ENCODE measurements around the gene PAPPA2.

Gene PAPPA2

DNA sequence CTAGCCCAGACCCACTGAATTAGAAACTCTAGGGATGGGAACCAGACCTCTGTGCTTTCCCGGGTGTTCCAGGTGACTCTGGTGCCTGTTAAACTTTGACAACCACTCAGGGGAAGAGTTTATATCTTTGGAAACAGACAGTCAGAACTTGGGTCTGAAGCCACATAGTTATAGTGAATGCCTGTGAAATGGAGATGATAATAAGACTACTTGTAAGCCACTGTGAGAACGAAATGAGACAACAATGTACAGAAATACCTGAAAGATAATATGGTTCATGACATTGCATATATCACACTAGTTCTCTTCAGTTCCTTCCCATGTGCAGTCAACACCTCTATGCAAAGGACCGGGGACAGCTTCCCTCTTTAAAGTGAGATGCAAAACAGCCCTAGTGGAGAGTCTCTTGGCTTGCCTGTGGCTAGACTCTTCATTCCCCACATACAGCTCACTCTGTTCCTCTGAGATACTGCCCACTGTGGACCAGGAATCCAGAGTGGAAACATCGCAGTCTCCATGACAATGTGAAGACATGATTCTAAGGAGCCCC lies 414.1 kb downstream of the PAPPA2 start:
- in situ Hi-C loops (cut with MboI; ENCODE audit: low sequenced_read_pairs, unreplicated experiment) = loop anchor here (25.0 kb wide), 1 partner anchor 910 kb away; no protein-coding TSS in a partner anchor
- TF ChIP-seq, protein P1, sequence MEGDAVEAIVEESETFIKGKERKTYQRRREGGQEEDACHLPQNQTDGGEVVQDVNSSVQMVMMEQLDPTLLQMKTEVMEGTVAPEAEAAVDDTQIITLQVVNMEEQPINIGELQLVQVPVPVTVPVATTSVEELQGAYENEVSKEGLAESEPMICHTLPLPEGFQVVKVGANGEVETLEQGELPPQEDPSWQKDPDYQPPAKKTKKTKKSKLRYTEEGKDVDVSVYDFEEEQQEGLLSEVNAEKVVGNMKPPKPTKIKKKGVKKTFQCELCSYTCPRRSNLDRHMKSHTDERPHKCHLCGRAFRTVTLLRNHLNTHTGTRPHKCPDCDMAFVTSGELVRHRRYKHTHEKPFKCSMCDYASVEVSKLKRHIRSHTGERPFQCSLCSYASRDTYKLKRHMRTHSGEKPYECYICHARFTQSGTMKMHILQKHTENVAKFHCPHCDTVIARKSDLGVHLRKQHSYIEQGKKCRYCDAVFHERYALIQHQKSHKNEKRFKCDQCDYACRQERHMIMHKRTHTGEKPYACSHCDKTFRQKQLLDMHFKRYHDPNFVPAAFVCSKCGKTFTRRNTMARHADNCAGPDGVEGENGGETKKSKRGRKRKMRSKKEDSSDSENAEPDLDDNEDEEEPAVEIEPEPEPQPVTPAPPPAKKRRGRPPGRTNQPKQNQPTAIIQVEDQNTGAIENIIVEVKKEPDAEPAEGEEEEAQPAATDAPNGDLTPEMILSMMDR (IDR thresholded peaks at IDR 0.05; ENCODE audit: borderline replicate concordance, control extremely low read depth, extremely low read depth, insufficient read depth, missing control alignments) = no peak
- no peak for DNase-seq (ENCODE audit: low spot score)

DNA sequence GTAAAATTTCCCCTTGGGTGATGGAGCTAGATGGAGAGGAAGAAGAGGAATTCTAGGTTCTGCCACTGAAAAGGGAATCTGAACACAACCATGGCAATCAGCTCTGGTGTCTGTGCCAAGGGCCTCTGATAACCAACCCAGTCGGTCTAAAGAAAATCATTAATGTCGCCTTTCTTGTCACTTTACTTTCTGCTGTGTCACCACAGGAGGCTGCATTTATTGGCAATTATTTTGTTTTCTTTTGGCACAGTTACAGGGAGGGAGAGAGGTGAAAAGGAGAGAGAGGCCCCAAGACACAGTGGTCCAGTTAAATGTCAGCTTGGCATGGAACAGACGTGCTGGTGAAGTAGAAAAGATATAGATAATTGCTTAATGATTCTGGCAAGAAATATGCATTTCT lies 414.6 kb downstream of the PAPPA2 start:
- DNase-seq (ENCODE audit: low spot score) = no peak
- TF ChIP-seq, protein P1 (IDR thresholded peaks at IDR 0.05; ENCODE audit: borderline replicate concordance, control extremely low read depth, extremely low read depth, insufficient read depth, missing control alignments) = no peak
- in situ Hi-C loops (cut with MboI; ENCODE audit: low sequenced_read_pairs, unreplicated experiment) = loop anchor here (25.0 kb wide), 1 partner anchor 910 kb away; no protein-coding TSS in a partner anchor

DNA sequence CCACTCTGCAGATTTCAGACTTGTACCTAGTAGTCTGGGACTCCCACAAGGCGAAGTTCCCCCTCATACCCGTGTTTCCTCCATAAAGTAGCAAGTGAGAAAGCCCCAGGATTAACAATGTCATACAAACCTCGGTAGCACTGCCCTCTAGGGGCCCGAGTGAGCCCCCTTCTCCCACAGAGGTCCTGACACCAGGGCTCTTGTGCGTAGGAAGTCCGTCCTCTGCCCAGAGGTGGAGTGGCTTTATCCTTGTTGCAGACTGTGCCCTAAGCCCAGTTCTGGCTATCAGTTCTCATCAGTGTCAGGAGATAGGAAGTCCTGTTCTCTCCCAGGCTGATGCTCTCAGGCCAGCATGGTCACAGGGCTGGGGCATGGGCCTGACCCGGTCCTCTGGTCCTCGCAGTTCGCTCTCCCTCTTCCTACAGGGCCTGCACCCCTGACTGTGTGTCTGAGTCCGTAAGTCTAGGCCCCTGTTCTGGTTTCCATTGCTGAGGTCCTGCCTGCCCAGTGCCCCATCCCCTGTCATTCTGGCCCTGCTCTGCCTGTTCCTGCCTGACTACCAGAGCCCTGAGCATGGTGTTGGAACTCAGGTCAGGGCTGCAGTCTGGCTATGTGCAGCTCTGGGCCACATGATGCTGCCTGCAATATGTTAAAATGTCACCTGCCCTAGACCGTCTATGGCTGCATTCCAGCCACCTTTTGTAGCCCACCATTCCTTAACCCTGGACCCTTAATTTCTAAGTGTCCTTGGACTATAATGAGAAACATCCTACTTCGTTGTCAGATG lies 416.0 kb downstream of the PAPPA2 start:
- no peak for DNase-seq (ENCODE audit: low spot score)
- in situ Hi-C loops (cut with MboI; ENCODE audit: low sequenced_read_pairs, unreplicated experiment) = loop anchor here (25.0 kb wide), 1 partner anchor 908 kb away; no protein-coding TSS in a partner anchor
- TF ChIP-seq, protein P1 (IDR thresholded peaks at IDR 0.05; ENCODE audit: borderline replicate concordance, control extremely low read depth, extremely low read depth, insufficient read depth, missing control alignments) = no peak

DNA sequence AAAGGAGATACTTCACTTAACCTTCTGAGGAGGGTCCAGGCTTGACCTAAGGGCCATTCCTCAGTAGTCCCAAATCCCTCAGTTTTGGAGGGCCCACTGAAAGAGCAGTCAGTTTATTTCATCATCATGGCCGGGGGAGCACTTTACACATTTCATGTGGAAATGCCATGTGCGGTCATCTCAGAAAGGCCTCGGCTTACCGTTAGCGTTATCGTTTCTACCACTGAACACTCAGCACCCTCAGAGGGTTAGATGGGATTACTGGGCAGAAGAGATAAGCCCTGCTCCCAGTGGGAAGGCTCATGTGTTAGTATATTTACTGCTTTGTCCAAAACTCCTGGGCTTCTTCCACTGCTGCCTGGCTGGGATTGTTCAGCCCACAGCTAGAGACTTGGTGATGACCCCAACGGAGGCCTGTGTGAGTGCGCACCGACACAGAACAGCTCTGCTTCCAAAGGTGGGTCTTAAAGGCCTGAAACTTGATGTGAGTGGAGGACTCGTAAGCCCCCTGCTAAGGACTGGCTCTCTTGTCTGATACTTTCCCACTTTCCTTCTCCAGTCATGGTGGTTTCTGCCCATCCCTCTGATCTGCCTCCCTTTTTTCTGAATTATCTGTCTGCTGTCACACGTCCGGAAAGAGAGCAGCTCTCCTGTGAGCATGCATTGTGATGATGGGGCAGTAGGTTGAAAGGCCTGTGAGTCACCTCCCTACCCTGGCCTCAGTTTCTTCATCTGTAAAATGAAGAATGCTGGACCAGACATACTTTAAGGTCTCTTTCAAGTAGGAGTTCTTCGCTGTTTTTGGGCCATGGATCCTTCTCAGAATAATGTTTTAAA lies 417.0 kb downstream of the PAPPA2 start:
- in situ Hi-C loops (cut with MboI; ENCODE audit: low sequenced_read_pairs, unreplicated experiment) = loop anchor here (5.0 to 25.0 kb wide), 2 partner anchors 318 to 907 kb away; no protein-coding TSS in a partner anchor
- no peak for DNase-seq (ENCODE audit: low spot score)
- TF ChIP-seq, protein P1 (IDR thresholded peaks at IDR 0.05; ENCODE audit: borderline replicate concordance, control extremely low read depth, extremely low read depth, insufficient read depth, missing control alignments) = no peak

DNA sequence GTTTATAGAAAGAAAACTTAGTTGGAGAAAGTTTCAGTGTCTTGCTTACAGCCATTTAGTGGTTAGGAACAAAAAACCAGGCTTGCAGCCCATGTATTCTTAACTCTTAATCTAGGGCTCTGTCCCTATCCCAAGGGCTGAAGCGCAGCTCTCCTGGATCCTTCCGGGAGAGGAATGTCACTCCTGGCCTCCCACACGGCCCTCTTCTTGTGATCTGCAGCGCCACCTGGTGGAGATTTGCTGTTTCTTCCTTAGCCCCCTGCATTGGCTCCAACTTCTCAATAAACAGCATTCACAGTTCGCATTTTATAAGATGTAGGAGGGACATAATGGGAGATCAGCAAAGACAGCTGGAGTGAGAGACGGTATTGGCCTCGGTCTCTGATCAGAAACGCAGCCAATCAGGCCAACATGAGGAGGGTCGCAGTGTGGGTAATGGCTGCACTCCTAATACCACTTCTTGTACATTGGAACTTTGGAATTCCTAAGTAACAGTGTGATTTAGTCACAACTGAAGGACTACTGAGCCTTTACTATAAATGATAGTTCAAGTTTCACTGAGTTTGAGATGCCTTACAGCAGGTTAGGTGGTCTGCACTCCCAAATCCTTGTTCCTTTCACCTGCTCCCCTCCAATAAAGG lies 418.1 kb downstream of the PAPPA2 start:
- DNase-seq (ENCODE audit: low spot score) = peak; percentile 62
- in situ Hi-C loops (cut with MboI; ENCODE audit: low sequenced_read_pairs, unreplicated experiment) = loop anchor here (5.0 to 25.0 kb wide), 2 partner anchors 319 to 906 kb away; no protein-coding TSS in a partner anchor
- TF ChIP-seq, protein P1 (IDR thresholded peaks at IDR 0.05; ENCODE audit: borderline replicate concordance, control extremely low read depth, extremely low read depth, insufficient read depth, missing control alignments) = peak; percentile 67

DNA sequence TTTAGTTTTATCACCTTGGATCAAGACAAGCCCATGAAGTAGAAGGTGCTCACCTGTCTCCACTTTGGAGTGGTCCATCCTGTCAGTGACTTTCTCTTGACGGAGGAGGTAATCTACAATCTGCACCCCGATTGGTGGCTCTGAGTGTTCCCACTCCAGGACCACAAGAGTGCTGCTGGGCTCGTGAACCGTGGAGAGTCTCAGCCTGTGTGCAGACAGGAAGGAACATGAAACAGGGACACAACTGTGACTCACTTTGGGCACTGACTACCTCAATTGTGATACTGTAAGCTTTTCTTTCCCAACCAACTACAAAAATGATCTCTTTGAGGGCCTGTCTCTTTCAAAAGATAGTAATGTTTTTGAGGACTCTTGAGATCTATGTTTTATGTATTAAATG lies 421.3 kb downstream of the PAPPA2 start:
- in situ Hi-C loops (cut with MboI; ENCODE audit: low sequenced_read_pairs, unreplicated experiment) = loop anchor here (5.0 to 25.0 kb wide), 2 partner anchors 322 to 903 kb away; no protein-coding TSS in a partner anchor
- TF ChIP-seq, protein P1 (IDR thresholded peaks at IDR 0.05; ENCODE audit: borderline replicate concordance, control extremely low read depth, extremely low read depth, insufficient read depth, missing control alignments) = no peak
- DNase-seq (ENCODE audit: low spot score) = no peak
